HG02973 (cell line): ENCODE measurements around the gene PAFAH1B2.
A peak's percentile ranks its signal among the peaks of the same experiment; 100 is the strongest.
"Not testable (repeated sequence)": the region's sequence is repeated elsewhere in the genome, so short reads cannot be mapped to it uniquely, and the experiment has no call there.

Experiments used
- ATAC-seq: cut with Tn5 transposase; IDR thresholded peaks from one replicate; pipeline ENCODE4 v1.9.1; 2021; ENCODE audit warnings: moderate library complexity; ENCODE audit not compliant: unreplicated experiment

PAFAH1B2 gene

GRCh38 chr11:117143871-117144476 lies at the start of gene PAFAH1B2:
PAFAH1B2 (plus strand) TSS chr11:117144287; CDS start chr11:117152448, 8,161 bp downstream.
- ATAC-seq = peak; percentile 94

GRCh38 chr11:117094776-117095175 lies 49.3 kb upstream of the PAFAH1B2 start:
- no peak for ATAC-seq

GRCh38 chr11:117095284-117096161 lies 48.6 kb upstream of the PAFAH1B2 start:
- ATAC-seq = no peak

- no peak for ATAC-seq
These were observed 47.7 kb upstream of the PAFAH1B2 start for GRCh38 chr11:117096201-117096991.

GRCh38 chr11:117097014-117097388 lies 47.1 kb upstream of the PAFAH1B2 start:
- no peak for ATAC-seq

- ATAC-seq = peak; percentile 8
These were observed 46.5 kb upstream of the PAFAH1B2 start for GRCh38 chr11:117097389-117098268.

- ATAC-seq = peak; percentile 62
These were observed 45.5 kb upstream of the PAFAH1B2 start, which contains the start of gene SIK3 for GRCh38 chr11:117098269-117099232. SIK3 (minus strand) TSS chr11:117098428; CDS start chr11:117098415, 13 bp downstream.

- no peak for ATAC-seq
These were observed 44.4 kb upstream of the PAFAH1B2 start for GRCh38 chr11:117099696-117100095.

- no peak for ATAC-seq
These were observed 43.5 kb upstream of the PAFAH1B2 start for GRCh38 chr11:117100556-117100955.

- no peak for ATAC-seq
These were observed 36.1 kb upstream of the PAFAH1B2 start for GRCh38 chr11:117107701-117108590.

GRCh38 chr11:117110294-117110950 lies 33.7 kb upstream of the PAFAH1B2 start:
- ATAC-seq = no peak

- ATAC-seq = not testable (repeated sequence)
These were observed 31.6 kb upstream of the PAFAH1B2 start for GRCh38 chr11:117112497-117112896.

GRCh38 chr11:117112939-117113338 lies 31.1 kb upstream of the PAFAH1B2 start:
- ATAC-seq = not testable (repeated sequence)

GRCh38 chr11:117117681-117118080 lies 26.4 kb upstream of the PAFAH1B2 start:
- no peak for ATAC-seq

GRCh38 chr11:117121176-117121575 lies 22.9 kb upstream of the PAFAH1B2 start:
- ATAC-seq = no peak

GRCh38 chr11:117122556-117122955 lies 21.5 kb upstream of the PAFAH1B2 start:
- ATAC-seq = no peak

GRCh38 chr11:117126223-117126965 lies 17.7 kb upstream of the PAFAH1B2 start:
- no peak for ATAC-seq
